Osteocyte (in vitro differentiated cells): ENCODE measurements around the gene SEMA3A. TPM values are rescaled to one million over a fixed set of nuclear protein-coding genes. Genes with fewer than 3 reads are reported as not detected.

Experiments
- DNase-seq: peaks from one replicate; pipeline ENCODE4 v3.0.0; 2021; ENCODE audit warnings: mixed read lengths; ENCODE audit not compliant: unreplicated experiment; ENCODE audit errors: extremely low spot score
- H3K27ac Mint-ChIP-seq: one replicate; pipeline ENCODE4 v1.8.0; 2021; ENCODE audit warnings: mild to moderate bottlenecking, mixed read lengths; ENCODE audit not compliant: unreplicated experiment
- H3K27me3 Mint-ChIP-seq: one replicate; pipeline ENCODE4 v1.8.0; 2021; ENCODE audit warnings: mixed read lengths; ENCODE audit not compliant: unreplicated experiment
- H3K36me3 Mint-ChIP-seq: one replicate; pipeline ENCODE4 v1.8.0; 2021; ENCODE audit warnings: mixed read lengths; ENCODE audit not compliant: unreplicated experiment
- H3K4me1 Mint-ChIP-seq: one replicate; pipeline ENCODE4 v1.8.0; 2021; ENCODE audit warnings: mixed read lengths; ENCODE audit not compliant: unreplicated experiment
- H3K4me3 Mint-ChIP-seq: one replicate; pipeline ENCODE4 v1.8.0; 2021; ENCODE audit warnings: mild to moderate bottlenecking, moderate library complexity, mixed read lengths; ENCODE audit not compliant: unreplicated experiment
- H3K9me3 Mint-ChIP-seq: one replicate; pipeline ENCODE4 v1.8.0; 2021; ENCODE audit warnings: mixed read lengths; ENCODE audit not compliant: unreplicated experiment
- CTCF ChIP-seq: fragments of 200-600 bp; sonication (generic); IDR thresholded peaks from 2 replicates; pipeline ENCODE4 v1.5.0; 2021; ENCODE audit warnings: antibody characterized with exemption, mild to moderate bottlenecking, moderate library complexity
- total RNA-seq: library from RNA; stranded (reverse); gene quantifications from 2 replicates; pipeline ENCODE4 v1.2.1, GENCODE V29; 2021

Gene SEMA3A
- total RNA-seq, 1 donor from 2014 or later = 2.4 TPM

GRCh38 chr7:84232646-84233045, 38.1 kb upstream of the SEMA3A start:
- Mint-ChIP-seq H3K4me1 (peaks cover 21% of the 10 kb centered on the region), H3K9me3 (no peaks in the 10 kb centered on the region), H3K4me3 (no peak overlapping the region), H3K27me3 (no peaks in the 10 kb centered on the region), H3K36me3 (no peaks in the 10 kb centered on the region), H3K27ac (peak overlapping the region; percentile 24)
- peak; percentile 27 for TF ChIP-seq CTCF
- no peak for DNase-seq

DNA sequence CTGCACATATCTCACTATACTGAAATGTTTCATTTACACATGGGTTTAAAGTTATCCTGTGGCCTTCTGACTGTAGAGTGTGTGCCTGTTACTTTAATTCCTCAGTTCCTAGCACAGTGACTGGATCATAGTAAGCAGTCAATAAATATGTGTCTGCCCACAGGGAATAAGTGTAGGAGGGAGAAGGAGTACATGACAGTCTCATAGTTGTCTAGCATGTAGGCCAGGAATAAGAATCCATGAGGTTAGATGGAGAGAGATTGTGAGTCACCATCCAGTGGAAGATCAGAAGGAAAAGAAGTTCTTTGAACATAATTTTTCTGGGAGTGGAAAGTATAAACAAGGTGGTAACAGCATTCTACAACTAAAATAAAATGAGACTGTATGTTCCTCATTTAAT, 36.6 kb upstream of the SEMA3A start:
- H3K27me3 Mint-ChIP-seq = no peaks in the 10 kb centered on the region
- no peak for TF ChIP-seq CTCF
- no peak for DNase-seq
- no peaks in the 10 kb centered on the region for H3K9me3 Mint-ChIP-seq
- no peak overlapping the region for H3K4me3 Mint-ChIP-seq
- H3K36me3 Mint-ChIP-seq = no peaks in the 10 kb centered on the region
- H3K4me1 Mint-ChIP-seq = peaks cover 16% of the 10 kb centered on the region
- no peak overlapping the region for H3K27ac Mint-ChIP-seq

DNA sequence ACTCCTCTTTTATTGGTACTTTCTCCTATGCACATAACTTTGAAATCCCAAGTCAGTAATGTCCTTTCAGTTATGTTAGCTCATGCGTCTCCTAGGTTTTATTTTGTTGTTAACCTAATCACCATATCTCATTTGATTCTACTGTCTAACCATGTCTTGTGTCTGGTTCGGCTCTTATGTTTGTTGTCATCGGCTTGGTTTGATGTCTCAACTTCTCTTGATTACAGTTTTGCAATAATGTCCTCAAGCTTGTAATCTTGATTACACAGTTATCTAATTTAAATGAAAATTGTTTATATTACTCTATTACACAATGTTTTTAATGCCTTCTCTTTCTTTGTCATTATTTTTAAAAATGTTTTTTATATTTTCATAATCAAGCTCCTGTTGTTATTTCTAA, 35.9 kb upstream of the SEMA3A start:
- no peak for TF ChIP-seq CTCF
- H3K4me3 Mint-ChIP-seq = no peak overlapping the region
- H3K4me1 Mint-ChIP-seq = peaks cover 16% of the 10 kb centered on the region
- no peak for DNase-seq
- H3K27ac Mint-ChIP-seq = no peak overlapping the region
- H3K36me3 Mint-ChIP-seq = no peaks in the 10 kb centered on the region
- no peaks in the 10 kb centered on the region for H3K9me3 Mint-ChIP-seq
- no peaks in the 10 kb centered on the region for H3K27me3 Mint-ChIP-seq

GRCh38 chr7:84228526-84228925, 33.9 kb upstream of the SEMA3A start:
- H3K4me3 Mint-ChIP-seq = no peak overlapping the region
- peaks cover 16% of the 10 kb centered on the region for H3K4me1 Mint-ChIP-seq
- DNase-seq = no peak
- no peaks in the 10 kb centered on the region for H3K27me3 Mint-ChIP-seq
- no peak overlapping the region for H3K27ac Mint-ChIP-seq
- no peak for TF ChIP-seq CTCF
- no peaks in the 10 kb centered on the region for H3K9me3 Mint-ChIP-seq
- H3K36me3 Mint-ChIP-seq = no peaks in the 10 kb centered on the region

DNA sequence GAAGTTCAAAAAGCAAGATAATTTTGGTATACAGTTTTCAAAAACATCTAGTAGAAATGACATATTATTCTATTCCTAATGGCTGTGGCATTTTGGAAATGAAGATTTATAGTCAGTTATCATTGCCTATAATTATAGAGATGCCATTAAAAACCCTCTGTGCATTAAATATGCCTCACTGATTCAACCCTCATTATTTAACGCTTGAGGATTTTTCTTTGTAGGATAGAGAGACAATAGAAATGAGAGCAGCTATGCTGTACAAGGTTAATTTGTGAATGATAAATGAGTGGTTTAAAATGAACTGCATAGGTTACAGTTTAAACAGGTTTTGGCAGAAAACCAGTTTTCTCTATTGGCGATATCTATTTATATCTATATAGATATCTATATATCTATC, 32.2 kb upstream of the SEMA3A start:
- no peak for TF ChIP-seq CTCF
- Mint-ChIP-seq H3K4me3 (no peak overlapping the region), H3K27me3 (no peaks in the 10 kb centered on the region), H3K9me3 (no peaks in the 10 kb centered on the region), H3K27ac (no peak overlapping the region), H3K4me1 (peaks cover 9% of the 10 kb centered on the region), H3K36me3 (no peaks in the 10 kb centered on the region)
- DNase-seq = no peak
